ENCODE data around the gene CLMN. TPM values are rescaled to one million over a fixed set of nuclear protein-coding genes. Genes with fewer than 3 reads are reported as not detected.

Gene CLMN
- total RNA-seq, 1 experiment from 2014 or later, result 33.4 TPM

DNA sequence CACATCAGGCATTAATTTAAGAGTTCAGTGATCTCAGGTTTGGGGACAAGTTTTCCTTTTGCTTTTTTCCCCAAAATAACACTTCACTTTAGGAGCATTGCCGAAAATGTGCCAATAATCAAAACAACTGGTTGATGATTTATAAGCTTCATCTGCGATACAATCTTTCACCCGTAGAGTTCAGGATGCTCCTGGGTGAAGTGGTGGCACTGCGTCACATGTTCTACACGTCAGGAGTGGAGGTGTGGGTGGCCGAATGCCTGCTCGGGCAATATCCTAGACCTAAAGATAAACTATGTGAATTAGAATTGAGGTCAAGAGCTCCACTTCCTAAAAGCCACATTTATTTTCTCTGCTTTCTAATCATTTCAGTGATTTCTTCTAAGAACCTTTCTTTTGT lies 91.5 kb downstream of the CLMN start:
- H3K79me2 ChIP-seq (ENCODE audit: insufficient read depth, low read length), result no peaks in the 10 kb centered on the region
- ATAC-seq, result no peak

More for the DNA sequence above, 91.5 kb downstream of the CLMN start:
- Histone ChIP-seq H3K27ac (ENCODE audit: low read depth, low read length) (no peak overlapping the region), H3K36me3 (ENCODE audit: control insufficient read depth in 1 of 2, insufficient read depth in 2 of 2, low read length in 2 of 2) (no peaks in the 10 kb centered on the region), H3K4me1 (ENCODE audit: control insufficient read depth in 1 of 2, insufficient read depth in 2 of 2, low read length in 2 of 2) (no peaks in the 10 kb centered on the region; a peak in 1 of 4 replicates), H3K4me3 (replicated peaks in 1 of 2; ENCODE audit: low read depth in 1 of 2, low read length in 2 of 2) (no peak overlapping the region), H3K9ac (ENCODE audit: low read length) (no peak overlapping the region), H3K9me3 (ENCODE audit: control insufficient read depth in 1 of 2, insufficient read depth in 1 of 2, low read depth in 1 of 2, low read length in 2 of 2) (no peaks in the 10 kb centered on the region), H2AFZ (ENCODE audit: low read depth, low read length, poor library complexity, severe bottlenecking) (no peak overlapping the region), H3K27me3 (ENCODE audit: insufficient read depth, low read length) (no peaks in the 10 kb centered on the region), H3K4me2 (ENCODE audit: low read length) (no peak overlapping the region), H4K20me1 (ENCODE audit: insufficient read depth) (no peaks in the 10 kb centered on the region), H3K9me2 (ENCODE audit: insufficient read depth) (no peaks in the 10 kb centered on the region)
- ChIA-PET CTCF (no interaction called here), RAD21 (ENCODE audit: low non-redundant PET in 1 of 2, low total read pairs in 2 of 2, uncharacterized antibody in 2 of 2, unreplicated experiment in 2 of 2) (no interaction called here), POLR2A (no interaction called here)
- intact Hi-C loops (cut with micrococcal nuclease), result no loop called here
- BruUV-seq (replicated peaks), result no TSS peak
- TF ChIP-seq SIN3A (IDR thresholded peaks at IDR 0.05; ENCODE audit: low read depth) (no peak), YY1 (IDR thresholded peaks at IDR 0.05; ENCODE audit: extremely low read depth, insufficient replicate concordance, low read depth, low read length) (no peak), ELF1 (IDR thresholded peaks at IDR 0.05; ENCODE audit: borderline replicate concordance, low read depth) (no peak), JUND (IDR thresholded peaks at IDR 0.05) (no peak), TCF7L2 (IDR thresholded peaks at IDR 0.05; ENCODE audit: borderline replicate concordance, extremely low read depth, insufficient read depth, insufficient read length) (no peak), RAD21 (IDR thresholded peaks at IDR 0.05; ENCODE audit: low read depth) (no peak), EZH2 (IDR thresholded peaks at IDR 0.05) (no peak), EGR1 (IDR thresholded peaks at IDR 0.05; ENCODE audit: low read depth) (no peak), CBX3 (IDR thresholded peaks at IDR 0.05; ENCODE audit: low read depth) (no peak), SP1 (IDR thresholded peaks at IDR 0.05; ENCODE audit: low read depth) (no peak), POLR2AphosphoS5 (IDR thresholded peaks at IDR 0.05; ENCODE audit: low read depth, low read length) (no peak), ZFX (IDR thresholded peaks at IDR 0.05) (no peak), POLR2A (IDR thresholded peaks at IDR 0.05; ENCODE audit: borderline replicate concordance, extremely low read depth, insufficient read depth, insufficient read length) (no peak)
- TF ChIP-seq, protein P1, sequence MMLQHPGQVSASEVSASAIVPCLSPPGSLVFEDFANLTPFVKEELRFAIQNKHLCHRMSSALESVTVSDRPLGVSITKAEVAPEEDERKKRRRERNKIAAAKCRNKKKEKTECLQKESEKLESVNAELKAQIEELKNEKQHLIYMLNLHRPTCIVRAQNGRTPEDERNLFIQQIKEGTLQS (IDR thresholded peaks at IDR 0.05), result no peak
- TF ChIP-seq, protein P2, sequence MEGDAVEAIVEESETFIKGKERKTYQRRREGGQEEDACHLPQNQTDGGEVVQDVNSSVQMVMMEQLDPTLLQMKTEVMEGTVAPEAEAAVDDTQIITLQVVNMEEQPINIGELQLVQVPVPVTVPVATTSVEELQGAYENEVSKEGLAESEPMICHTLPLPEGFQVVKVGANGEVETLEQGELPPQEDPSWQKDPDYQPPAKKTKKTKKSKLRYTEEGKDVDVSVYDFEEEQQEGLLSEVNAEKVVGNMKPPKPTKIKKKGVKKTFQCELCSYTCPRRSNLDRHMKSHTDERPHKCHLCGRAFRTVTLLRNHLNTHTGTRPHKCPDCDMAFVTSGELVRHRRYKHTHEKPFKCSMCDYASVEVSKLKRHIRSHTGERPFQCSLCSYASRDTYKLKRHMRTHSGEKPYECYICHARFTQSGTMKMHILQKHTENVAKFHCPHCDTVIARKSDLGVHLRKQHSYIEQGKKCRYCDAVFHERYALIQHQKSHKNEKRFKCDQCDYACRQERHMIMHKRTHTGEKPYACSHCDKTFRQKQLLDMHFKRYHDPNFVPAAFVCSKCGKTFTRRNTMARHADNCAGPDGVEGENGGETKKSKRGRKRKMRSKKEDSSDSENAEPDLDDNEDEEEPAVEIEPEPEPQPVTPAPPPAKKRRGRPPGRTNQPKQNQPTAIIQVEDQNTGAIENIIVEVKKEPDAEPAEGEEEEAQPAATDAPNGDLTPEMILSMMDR (IDR thresholded peaks at IDR 0.05 in 2 of 3, conservative IDR thresholded peaks at IDR 0.05 in 1 of 3; ENCODE audit: borderline replicate concordance in 1 of 3, insufficient read depth in 1 of 3, low read depth in 2 of 3, low read length in 2 of 3), result no peak
- TF ChIP-seq, protein P3, sequence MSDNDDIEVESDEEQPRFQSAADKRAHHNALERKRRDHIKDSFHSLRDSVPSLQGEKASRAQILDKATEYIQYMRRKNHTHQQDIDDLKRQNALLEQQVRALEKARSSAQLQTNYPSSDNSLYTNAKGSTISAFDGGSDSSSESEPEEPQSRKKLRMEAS (IDR thresholded peaks at IDR 0.05), result no peak
- no peak for DNase-seq (ENCODE audit: low read depth, low spot score)
